GM12801 (cell line): ENCODE measurements around the gene OR2T33.

ENCODE experiments used
- CTCF ChIP-seq: IDR thresholded peaks from one replicate; pipeline ENCODE4 v1.5.1; 2011; ENCODE audit warnings: control low read depth; ENCODE audit not compliant: insufficient read length; ENCODE audit errors: extremely low read depth

The OR2T33 gene

GRCh38 chr1:248243204-248243603, 34.6 kb downstream of the OR2T33 start:
- no peak for TF ChIP-seq CTCF

GRCh38 chr1:248239478-248239877, 38.3 kb downstream of the OR2T33 start:
- no peak for TF ChIP-seq CTCF

GRCh38 chr1:248231117-248231516, 46.7 kb downstream of the OR2T33 start, which contains the start of gene OR2M4:
OR2M4 (plus strand) TSS chr1:248231417; CDS start chr1:248238929, 7,512 bp downstream.
- TF ChIP-seq CTCF, result no peak

GRCh38 chr1:248229360-248229908, 48.3 kb downstream of the OR2T33 start:
- no peak for TF ChIP-seq CTCF

- TF ChIP-seq CTCF, result no peak
Observed at GRCh38 chr1:248225537-248225936, 52.2 kb downstream of the OR2T33 start.
